Stimulated activated CD8-positive, alpha-beta memory T cell treated with anti-CD3 and anti-CD28 coated beads, Interleukin-15, amount 100 ng/mL, for 24 hours (primary cell): ENCODE data around the gene C16orf96.
A peak's percentile ranks its signal among the peaks of the same experiment; 100 is the strongest.

Experiments
- DNase-seq: peaks from one replicate; pipeline ENCODE4 v3.0.0-alpha.2; 2020; ENCODE audit warnings: low read depth

C16orf96 gene

DNA sequence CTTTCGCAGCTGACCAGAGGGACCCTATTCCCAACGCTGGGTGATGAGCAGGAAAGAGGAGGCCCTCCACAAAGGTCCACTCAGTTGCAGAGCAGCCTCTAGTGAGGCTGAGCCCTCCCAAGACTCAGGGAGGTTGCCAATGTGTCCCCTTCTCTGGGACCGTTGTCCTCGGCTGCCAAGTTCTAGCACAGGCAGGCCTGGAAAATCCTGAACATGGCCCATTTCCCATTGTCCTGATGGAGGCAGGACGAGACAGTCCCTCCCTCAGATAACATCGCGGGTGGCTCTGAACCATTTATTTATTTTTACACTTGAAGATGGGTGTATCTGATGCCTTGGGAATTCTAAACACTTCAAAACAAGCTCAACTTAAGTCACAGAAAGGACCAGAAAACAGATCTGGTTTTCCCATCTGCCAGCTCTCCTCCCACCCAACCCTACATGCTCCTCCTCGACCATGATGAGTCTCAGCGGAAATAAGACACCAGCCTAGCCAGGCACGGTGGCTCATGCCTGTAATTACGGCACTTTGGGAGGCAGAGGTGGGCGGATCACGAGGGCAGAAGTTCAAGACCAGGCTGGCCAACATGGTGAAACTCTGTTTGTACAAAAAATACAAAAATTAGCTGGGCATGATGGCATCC, 30.4 kb upstream of the C16orf96 start:
- no peak for DNase-seq

DNA sequence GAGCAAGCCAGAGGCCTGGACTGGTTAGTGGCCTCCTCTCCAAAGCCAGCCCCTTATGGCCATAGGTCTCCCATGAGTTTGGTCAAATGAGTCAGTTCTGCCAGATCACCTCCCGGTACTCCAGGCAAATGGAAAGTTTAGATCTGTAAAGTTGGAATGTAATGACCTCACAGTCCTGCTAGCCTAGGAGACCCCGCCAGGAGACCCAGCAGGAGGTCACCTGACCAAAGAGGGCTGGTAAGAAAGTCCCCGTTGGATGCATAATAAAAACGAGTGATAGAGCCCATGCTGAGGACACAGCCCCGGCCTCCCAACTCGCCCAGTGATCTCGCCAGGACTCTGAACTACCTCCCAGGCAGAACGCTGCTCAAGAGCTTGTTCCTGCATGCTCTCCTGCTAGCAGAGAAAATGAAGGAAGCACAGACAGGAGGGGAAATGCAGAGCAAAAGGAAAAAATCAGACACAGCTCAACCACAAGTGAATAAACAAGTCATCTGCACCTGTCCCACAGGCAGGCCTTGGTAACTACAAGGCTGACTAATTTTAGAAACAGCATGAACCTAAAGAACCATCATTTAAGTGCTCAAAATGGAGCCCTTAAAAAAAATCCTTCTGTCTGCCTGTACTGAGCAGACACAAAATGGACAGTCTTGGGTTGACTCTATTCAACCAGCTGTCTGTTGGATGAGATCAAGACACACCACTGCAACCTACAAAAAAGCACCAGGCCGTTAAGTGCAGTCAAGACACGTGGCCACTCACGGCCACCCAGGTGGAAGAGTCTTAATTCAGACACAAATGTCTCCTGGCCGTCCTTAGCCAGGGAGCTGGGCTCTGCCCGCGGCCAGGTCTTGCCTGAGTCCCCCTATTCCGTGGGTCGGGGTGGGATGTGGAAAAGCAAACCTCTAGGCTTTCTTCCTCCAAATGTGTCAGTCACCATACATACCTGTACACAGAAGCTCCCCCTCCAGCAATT, 26.8 kb upstream of the C16orf96 start:
- no peak for DNase-seq

GRCh38 chr16:4531811-4532210, 24.3 kb upstream of the C16orf96 start:
- no peak for DNase-seq

GRCh38 chr16:4532238-4532637, 23.9 kb upstream of the C16orf96 start:
- no peak for DNase-seq

DNA sequence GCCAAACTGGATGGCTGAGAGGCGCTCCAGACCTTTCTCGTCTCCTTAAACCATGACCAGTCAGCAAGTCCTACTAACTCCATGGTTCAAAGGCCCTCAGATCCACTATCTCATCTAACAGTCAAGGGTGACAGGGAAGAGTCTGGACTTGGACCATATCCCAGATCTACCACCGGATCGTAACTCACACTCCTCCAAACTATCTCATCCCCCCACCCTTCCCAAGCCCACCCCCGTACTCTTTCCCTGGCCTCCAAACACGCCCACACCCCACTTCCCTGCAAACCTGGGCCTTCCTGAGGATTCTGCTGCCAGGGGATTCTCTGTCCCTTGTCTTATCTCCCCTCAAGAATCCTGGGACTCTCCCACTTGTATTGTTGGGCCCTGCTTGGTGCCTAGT, 22.6 kb upstream of the C16orf96 start:
- DNase-seq, result no peak

DNA sequence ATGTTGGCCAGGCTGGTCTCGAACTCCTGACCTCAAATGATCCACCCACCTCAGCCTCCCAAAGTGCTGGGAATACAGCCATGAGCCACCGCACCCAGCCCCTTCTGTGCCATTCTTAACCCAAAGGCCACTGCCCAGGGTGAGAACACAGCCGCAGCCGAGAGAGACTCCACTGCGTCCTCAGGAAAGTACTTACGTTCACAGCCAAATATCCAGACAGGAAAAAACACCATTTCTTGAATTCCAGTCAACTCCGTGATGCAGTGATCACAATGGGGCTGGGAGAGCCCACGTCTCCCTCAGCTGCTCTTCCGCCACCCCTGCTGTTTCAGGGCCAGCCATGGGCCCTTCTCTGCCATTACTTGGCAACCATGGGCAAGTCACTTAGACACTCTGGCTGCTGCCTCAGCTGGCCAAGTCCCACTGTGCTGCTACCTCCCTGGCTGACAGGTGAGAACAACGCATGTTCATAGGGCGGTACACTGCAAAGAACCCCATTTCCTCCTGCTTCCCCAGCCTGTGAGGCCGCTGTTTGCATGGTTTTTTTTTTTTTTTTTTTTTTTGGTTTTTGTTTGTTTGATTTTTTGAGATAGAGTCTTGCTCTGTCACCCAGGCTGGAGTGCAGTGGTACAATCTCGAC, 21.9 kb upstream of the C16orf96 start:
- no peak for DNase-seq

- DNase-seq, result no peak
Observed at GRCh38 chr16:4535627-4536108, 20.5 kb upstream of the C16orf96 start.

DNA sequence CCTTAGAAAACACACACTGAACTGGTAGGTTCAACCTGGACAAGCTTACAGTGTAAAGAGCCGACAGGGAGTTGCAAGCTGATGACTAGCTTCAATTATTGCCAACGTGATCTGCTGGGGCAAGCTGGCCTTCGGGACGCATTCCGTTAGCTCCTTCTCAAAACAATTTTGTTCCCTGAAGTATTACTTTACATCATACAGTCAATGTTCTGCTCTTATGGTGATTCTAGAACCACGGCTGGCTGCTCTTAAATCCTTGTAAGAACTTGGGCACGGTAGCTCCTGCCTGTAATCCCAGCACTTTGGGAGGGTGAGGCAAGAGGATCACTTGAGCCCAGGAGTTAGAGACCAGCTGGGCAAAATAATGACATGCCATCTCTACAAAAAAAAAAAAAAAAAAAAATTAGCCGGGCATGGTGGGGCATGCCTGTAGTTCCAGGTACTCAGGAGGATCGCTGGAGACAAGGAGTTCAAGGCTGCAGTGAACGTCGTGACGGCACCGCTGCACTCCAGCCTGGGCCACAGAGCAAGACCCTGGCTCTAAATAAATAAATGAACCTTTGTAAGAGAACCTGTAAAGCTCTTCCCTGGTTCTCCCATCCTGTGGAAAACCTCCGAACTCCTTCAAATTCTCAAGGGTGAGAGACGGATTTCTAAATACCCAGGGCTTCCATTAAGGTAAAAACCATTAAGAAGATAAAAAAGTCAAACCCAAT, 19.6 kb upstream of the C16orf96 start:
- DNase-seq, result no peak

DNA sequence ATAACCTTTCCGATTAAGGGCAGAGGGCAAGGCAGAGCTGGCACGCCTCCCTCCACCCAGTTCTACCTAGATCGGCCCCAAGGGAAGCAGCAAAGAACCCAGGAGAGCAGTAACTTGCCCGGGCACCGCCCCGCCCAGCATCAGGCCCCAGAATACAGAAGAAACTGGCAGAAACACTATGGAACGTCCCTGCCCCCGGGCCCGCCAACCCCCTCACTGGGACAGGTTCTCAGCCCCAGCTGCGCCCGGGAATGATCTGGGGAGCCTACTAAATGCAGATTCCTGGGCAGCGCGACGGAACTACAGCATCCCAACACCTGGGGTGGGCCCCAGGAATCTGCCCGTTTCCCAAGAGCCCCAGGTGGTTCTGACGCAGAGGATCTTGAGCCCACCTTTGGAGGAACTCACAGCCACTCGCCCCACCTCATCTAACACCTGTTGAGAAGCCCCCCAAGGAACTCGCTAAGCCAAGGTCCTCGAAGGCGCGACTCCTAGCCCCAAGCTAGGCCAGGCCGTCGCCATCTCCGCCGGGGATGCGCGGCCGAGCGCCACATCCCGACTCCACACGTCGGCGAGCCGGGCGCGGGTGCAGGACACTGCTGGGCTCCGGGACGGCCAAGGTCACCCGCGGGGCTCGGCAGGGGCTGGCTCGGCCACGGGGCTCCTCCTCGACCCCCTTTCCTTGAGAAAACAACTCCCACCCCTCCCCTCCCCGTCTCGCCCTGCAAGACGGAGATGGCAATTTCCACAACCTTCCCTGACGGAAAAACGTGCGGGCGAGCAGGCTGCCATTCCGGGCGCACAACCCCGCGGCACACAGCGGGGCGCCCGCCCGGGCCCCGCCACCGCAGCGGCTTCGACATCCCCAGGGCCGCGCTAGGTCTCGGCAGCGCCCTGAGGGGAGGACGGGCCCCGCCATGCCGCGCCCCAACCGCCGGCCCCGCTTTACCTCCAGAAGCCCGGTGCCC, 18.5 kb upstream of the C16orf96 start:
- no peak for DNase-seq

DNA sequence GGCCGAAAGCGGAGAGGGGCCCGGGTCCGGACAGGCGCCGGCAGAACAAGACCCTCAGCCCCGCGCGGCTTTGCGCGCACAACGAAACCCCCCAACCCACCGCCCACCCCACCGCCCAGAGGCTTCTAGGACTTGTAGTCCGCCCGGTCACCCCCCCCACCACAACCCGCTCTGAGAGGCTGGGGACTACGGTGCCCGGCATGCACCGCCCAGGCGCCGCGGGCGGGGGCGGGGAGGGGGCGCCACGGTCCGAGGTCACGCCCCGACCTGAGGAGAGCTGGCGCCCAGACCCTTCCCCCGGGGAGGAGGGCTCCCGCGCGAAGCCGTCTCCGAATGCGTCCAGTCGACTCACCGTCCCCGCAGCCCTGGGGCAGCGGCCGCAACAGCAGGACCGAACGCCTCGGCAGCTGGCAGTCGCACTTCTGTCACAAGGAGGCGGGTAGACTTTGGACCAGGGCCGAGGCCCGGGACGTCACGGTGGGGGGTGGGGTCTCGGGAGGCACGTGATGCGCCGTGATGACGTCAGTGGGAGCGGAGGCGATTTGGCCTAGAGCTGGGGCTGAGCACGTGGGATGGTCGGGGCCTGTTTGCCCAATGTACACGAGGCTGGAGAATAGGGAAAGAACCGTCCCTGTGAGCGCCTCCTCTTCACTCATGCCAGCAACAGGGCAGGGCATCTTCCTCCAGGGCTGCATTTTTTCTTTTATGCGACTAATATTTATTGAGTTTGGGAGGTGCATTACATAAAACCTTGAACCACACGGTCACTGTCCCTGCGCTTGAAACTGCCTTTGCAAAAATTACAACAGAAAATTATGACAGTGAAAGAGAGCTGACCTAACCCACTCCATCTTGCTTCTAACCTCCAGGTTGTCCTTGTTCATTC, 17.5 kb upstream of the C16orf96 start, which contains the start of gene CDIP1:
Gene CDIP1 (minus strand): TSS at position 424 of the 886 bp plus-strand sequence. CDS start 24,643 bp downstream, outside the sequence.
- peak; percentile 88 for DNase-seq

GRCh38 chr16:4539716-4540284, 16.3 kb upstream of the C16orf96 start:
- DNase-seq, result no peak

DNA sequence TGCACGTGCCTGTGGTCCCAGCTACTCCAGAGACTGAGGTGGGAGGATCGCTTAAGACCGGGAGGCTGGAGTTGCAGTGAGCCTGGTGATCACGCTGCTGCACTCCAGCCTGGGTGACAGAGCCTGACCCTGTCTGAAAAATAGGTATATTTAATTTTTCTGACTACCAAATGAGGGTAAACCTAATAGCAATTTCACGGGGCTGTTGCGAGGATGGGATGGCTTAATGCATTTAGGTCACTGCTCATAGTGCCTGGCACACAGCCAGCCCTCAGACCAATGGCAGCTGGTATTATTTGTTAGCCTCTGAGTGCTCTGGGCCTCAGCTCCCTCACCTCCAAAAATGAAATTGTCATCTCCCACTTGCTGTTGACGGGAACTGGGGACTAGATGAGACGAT, 11.7 kb upstream of the C16orf96 start:
- DNase-seq, result no peak

GRCh38 chr16:4548124-4548523, 8.0 kb upstream of the C16orf96 start:
- DNase-seq, result no peak

DNA sequence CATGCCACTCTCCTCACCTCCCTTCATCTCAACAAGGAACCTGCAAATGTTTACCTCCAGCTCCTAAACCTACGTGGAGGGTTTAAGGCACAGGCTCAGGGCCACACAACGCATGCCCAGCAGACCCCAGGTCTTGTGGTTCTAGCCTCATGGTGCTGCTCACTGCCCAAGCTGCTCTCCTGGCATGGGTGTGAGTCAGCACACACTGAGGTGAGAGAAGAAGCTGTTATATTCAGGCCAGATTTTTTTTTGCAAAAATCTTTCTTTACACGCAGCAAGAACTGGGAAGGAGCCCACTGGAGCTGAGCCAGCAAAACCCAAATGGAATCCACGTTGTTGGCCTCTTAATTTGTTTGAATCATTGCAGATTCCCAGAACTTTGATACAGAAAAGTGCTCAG, 5.5 kb upstream of the C16orf96 start:
- no peak for DNase-seq

GRCh38 chr16:4552541-4552940, 3.6 kb upstream of the C16orf96 start:
- no peak for DNase-seq

GRCh38 chr16:4556580-4556979, 440 bp downstream of the C16orf96 start:
- DNase-seq, result no peak

DNA sequence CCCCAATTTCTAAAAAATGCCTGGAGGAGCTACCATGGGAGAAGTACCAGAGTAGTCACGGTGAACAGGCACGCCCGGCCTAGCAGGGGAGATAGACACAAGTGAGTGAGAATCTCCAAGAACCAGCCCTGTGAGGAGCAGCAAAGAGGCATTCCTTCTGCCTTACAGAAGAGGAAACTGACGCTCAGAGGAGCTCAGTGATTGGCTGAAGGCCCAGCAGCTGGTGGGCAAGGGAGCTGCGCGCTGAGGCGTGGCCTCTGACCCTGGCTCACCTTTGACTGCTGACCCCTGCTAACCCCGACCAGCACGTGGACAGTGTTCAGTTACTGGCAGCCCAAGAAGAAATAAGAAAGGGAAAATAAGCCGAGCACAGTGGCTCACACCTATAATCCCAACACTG, 1.8 kb downstream of the C16orf96 start:
- DNase-seq, result no peak

DNA sequence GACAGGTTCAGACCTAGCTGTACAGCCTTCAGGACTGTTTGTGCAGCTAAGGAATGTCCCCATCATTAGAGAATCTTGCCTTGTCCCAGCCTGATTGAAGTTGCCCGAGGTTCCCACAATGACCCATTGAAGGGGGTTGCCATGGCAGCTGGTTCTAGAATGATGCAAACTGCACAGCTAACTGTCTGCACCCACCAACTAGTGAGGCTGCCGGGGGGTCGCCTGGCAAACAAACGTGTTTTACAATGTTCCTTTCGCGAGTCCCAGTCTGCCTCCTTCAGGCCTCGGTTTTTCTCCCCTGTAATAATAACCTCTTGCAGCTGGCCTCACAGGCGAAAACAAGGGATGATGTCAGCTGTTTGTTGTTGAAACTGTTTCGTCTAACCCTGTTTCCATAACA, 5.5 kb downstream of the C16orf96 start:
- DNase-seq, result no peak

- DNase-seq, result no peak
Observed at GRCh38 chr16:4564661-4565267, 8.6 kb downstream of the C16orf96 start.
